EL (cell line): ENCODE data around the gene ACTL7A.
A peak's percentile ranks its signal among the peaks of the same experiment; 100 is the strongest.
"Not testable (repeated sequence)": the region's sequence is repeated elsewhere in the genome, so short reads cannot be mapped to it uniquely, and the experiment has no call there.

Experiments
- DNase-seq: peaks from one replicate; pipeline ENCODE4 v3.0.0-alpha.2; 2016

Gene ACTL7A

GRCh38 chr9:108861997-108862396 lies at the start of gene ACTL7A:
ACTL7A (plus strand) TSS chr9:108862266; CDS start chr9:108862323, 57 bp downstream.
- DNase-seq, result no peak

DNA sequence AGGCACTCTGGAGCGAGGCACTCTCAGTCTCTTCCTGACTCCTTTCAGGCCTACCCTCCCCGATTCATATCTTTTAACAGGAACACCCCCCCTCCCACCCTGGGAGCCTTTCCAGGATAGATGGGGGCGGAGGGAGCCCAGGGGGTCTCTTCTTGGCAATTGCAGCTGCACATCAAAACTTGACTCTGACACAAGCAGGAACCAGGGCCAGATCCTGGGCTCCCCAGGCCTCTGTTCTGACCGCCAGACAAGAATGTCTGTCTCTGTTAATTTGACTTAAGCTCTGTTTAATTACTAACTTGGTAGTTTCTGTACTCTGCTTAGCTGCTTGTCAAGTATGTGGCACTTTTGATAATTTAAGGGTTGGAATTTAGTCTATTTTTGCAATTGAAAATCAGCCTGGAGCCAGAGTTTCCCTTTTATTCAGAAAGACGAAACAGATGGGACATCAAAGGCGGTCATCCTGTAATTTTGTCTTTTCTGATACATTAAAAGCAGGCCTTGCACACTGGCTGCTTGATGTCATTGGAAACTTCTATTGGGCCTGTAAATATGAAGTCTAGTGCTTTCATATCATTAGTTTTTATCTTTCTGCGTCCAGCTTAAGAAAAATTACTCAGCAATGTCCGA lies 49.6 kb upstream of the ACTL7A start:
- DNase-seq, result no peak

DNA sequence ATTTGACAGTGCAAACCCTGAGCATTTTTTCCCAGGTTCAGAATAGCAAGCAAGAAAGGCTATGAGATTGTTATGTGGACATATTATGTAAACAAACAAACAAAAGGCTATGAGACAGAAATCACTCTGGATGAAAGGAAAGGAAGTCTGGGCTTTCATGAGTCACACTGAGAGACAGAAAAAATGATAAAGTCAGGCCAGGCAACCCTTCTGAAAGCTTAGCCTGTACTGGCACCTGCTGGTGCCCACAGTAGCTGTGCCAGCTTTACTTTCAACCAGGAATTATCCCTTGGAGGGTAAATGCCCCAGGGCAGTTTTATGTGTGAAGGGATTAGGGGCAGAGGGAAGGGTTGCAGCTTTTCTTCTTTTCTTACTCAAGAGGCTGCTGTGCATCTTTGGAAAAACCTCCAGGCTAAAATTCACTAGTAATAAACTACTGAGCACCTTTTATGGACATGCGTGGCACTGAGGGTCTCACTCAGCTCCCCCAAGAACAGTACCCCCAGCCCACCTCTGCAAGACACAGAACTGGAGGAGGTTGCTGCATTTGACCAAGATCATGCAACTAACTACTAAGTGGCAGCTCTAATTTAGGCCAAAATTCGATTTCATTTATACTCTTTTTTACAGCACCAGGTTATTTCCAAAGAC lies 48.0 kb upstream of the ACTL7A start:
- peak; percentile 70 for DNase-seq

- no peak for DNase-seq
Observed at GRCh38 chr9:108815156-108815555, 46.9 kb upstream of the ACTL7A start.

DNA sequence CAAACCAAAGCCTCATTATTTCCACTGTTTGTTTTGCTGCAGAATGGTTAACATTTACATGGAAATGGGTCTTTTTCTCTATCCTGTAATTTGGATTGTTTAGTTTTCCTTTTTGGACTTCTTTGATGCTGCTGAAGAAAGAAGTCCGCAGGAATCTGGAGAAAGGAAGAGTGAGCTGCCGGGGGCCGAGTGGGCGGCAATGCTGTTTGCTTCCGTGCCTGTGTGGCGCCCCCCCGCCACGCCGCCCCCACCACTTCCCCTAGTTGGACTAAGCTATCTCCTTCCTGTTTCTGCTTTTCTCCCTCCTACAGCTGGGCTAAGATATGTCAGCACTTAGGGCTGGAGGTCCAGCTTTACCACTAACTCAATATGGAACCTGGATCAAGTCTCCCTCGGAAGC lies 46.0 kb upstream of the ACTL7A start:
- DNase-seq, result no peak

GRCh38 chr9:108823829-108824228 lies 38.2 kb upstream of the ACTL7A start:
- no peak for DNase-seq

- DNase-seq, result peak; percentile 38
Observed at GRCh38 chr9:108830272-108830671, 31.8 kb upstream of the ACTL7A start.

DNA sequence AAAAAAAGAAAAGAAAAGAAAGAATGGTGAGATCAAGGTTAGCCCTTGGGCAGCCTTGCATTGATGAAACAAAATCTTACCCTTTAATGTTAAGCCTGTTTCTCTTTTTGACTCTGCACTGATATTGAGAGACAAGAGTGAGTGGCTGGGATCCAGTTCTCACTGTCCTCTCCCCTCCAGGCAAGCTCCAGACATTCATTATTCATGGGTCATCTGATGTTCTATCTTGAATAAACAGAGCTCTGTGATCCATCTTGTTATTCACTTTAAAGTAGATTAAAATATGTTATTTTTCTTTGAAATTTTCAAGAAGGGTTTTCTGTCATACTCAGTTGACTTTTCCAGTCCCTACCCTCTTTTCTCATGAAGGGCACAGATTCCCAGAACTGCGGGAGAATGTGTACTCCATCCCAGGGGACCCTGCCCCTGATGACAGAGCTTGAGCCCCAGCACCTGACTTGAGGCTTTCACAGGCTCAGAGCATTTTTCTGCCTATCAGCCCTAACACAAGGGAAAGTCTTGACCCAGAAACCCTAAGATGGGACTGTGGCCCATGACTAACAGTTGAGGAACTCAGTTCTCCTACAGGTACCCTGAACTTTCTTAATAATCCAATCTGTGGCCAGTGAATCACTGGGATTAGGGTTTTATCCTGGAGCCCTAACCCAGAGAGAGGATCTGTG lies 30.4 kb upstream of the ACTL7A start:
- DNase-seq, result peak; percentile 53

- no peak for DNase-seq
Observed at GRCh38 chr9:108832179-108832500, 29.9 kb upstream of the ACTL7A start.

DNA sequence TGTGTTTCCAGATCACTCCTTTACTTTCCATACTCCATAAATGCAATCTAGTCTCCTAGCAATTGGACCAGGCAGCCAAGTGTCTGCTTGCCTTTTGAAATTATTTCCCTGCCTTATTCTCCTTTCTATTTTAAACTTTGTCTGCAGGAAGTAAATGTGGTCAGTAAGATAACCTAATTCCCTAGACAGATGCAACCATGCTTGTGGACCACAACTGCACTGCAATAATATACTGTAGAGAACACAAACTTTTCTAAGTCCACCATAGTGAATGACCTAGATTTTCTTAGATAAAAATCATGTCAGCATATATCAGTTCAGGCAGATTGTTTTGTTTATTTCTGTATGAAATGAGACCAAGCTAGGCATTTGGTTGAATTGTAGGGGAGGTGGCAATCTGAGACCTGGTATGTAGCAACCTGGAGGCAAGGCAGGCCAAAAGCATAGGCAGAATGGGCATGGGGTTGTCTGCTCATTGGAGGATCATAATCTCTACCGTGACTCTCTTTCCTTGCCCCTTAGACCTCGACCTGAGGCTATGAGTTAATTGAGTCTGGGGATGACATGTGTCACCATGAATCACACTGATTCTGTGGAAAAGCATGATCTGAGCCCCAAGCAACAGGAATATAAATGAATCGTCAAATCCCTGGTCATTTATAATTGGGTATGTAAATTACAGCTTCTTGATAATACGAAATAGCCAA lies 27.0 kb upstream of the ACTL7A start:
- peak; percentile 38 for DNase-seq

GRCh38 chr9:108835831-108836230 lies 26.2 kb upstream of the ACTL7A start:
- DNase-seq, result peak; percentile 53

DNA sequence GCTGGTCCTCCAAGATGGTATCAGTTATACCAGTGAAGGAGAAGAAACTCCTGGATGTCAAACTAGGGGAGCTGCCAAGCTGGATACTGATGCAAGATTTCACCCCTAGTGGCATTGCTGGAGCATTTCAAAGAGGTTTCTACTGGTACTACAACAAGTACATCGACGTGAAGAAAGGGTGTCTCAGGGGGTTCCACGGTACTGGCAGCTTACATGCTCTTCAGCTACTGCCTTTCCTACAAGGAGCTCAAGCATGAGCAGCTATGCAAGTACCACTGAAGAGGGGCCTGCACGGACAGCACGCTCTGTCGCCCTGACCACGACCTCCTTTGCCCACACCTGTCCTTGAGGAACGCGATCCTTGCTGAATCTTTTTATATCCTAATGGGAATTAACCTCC lies 25.7 kb upstream of the ACTL7A start:
- DNase-seq, result no peak

DNA sequence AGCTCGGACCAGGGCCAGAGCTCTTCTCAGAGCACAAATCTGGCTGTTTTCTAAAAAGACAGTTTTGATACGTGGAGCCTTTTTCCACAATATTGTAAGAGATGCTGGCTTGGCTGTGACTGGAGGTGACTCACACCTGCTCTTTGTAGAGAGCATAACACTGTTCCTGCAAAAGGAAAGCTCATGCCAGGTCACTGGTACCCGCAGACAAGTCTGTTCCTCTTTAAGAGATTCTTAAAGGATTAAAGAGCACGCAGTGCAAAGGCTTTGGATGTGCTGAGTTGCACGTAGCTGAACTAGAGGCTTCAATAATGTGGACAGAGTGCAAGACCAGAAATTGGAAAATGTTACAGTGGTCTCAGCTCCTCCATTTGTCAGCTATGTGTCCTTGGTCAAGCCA lies 25.3 kb upstream of the ACTL7A start:
- peak; percentile 38 for DNase-seq

DNA sequence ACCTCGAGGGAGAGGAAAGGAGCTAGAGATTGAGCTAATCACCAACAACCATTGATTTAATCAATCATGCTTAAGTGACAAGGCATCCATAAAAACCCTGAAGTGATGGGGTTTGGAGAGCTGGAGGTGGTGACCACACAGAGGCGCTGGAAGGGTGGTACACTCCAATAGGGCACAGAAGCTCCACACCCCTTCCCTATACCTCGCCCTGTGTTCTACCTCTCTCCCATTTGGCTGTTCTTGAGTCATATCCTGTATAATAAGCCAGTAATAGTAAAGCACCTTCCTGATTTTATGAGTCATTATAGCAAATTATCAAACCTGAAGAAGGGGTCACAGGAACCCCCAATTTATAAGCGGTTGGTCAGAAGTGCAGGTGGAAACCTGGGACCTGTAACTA lies 24.5 kb upstream of the ACTL7A start:
- DNase-seq, result peak; percentile 19

DNA sequence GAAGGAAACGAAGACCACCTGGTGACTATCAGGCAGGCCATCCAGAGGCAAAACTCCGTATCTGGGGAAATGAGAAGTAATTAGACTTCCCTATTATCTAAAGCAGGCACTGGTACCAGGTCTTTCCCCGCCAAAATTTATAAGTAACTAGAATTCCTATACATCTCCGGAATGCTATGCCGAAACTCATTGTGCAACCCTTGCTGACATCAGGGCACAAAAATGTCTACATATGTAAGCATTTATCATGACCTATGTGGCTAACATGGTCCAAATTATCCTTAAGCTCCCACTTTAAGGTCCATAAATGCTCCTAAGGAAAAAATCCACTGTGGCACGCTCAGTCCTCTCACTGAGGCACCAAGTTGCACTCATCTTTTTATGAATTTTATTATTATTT lies 24.0 kb upstream of the ACTL7A start:
- DNase-seq, result peak; percentile 70

DNA sequence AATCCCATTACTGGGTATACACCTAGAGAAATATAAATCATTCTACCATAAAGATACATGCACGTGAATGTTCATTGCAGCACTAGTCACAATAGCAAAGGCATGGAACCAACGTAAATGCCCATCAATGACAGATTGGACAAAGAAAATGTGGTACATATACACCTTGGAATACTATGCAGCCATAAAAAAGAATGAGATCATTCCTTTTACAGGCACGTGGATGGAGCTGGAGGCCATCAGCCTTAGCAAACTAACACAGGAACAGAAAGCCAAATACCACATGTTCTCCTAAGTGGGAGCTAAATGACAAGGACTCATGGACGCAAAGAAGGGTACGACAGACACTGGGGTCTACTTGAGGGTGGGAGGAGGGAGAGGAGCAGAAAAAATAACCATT lies 22.5 kb upstream of the ACTL7A start:
- DNase-seq, result not testable (repeated sequence)

DNA sequence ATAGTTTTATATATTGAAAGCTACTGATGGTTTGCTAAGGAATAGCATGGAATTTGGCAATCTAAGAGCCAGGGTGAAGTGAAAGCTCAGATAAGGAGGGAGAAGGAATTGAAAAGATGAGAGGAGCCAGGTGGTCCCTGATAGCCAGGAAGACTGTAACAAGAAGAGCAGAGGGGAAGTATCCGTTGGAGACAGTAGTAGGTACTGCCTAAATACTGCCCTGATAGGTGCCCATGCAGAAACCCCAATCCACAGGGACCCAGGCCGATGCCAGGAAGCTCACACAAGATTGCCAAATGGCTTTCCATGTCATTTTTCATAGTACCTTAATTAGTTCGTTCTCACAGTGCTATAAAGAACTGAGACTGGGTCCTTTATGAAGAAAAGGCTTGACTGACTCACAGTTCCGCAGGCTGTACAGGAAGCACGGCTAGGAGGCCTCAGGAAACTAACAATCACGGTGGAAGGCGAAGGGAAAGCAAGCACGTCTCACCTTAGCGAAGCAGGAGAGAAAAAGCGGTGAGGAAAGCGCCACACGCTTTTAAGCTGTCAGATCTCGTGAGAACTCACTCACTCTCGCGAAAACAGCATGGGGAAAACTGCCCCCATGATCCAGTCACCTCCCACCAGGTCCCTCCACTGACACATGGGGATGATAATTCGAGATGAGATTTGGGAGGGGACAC lies 19.3 kb upstream of the ACTL7A start:
- DNase-seq, result no peak

DNA sequence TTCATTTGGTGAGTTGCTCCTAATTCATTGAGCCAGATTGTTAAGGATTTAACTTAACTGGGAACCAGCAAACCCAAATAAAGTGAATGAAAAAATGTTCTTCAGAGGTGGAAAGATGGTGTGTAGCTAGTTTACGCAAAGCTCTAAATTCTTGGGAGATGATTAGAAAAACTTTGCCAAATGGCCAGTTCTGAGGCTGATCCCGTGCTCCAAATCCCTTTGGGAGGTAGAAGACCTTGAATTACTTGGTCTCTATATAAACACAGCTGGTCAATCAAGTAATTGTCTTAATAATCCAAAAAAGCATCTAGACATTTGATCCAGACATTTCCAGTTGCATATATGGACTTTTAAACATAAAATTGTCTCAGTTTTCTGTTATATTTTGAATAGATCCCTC lies 17.7 kb upstream of the ACTL7A start:
- no peak for DNase-seq

- DNase-seq, result no peak
Observed at GRCh38 chr9:108844856-108845255, 17.2 kb upstream of the ACTL7A start.

DNA sequence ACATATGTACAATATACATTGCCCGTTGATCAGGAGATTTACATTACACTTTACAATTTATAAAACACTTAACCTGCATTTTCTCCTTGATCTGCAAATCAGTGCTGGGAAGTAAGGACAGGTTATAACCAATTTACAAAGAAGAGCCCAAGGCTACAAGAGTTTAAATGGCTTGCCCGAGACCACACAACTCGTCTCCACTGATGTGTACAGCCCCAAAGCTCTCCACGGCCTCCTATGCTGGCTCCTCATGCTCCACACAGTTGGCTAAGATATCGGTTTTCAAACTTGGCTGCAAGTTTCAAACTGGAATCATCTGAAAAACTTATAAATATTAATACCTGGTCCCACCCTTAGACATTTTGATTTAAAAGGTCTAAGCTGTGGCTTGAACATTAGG lies 16.6 kb upstream of the ACTL7A start:
- no peak for DNase-seq

GRCh38 chr9:108845947-108846346 lies 16.1 kb upstream of the ACTL7A start:
- no peak for DNase-seq

DNA sequence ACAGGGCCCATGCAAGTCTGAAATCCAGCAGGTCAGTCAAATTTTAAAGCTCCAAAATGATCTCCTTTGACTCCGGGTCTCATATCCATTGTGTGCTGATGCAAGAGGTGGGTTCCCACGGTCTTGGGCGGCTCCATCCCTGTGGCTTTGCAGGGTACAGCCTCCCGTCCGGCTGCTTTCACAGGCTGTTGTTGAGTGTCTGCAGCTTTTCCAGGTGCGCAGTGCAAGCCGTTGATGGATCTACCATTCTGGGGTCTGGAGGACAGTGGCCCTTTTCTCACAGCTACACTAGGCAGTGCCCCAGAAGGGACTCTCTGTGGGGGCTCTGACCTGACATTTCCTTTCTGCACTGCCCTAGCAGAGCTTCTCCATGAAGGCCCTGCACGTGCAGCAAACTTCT lies 13.8 kb upstream of the ACTL7A start:
- not testable (repeated sequence) for DNase-seq

DNA sequence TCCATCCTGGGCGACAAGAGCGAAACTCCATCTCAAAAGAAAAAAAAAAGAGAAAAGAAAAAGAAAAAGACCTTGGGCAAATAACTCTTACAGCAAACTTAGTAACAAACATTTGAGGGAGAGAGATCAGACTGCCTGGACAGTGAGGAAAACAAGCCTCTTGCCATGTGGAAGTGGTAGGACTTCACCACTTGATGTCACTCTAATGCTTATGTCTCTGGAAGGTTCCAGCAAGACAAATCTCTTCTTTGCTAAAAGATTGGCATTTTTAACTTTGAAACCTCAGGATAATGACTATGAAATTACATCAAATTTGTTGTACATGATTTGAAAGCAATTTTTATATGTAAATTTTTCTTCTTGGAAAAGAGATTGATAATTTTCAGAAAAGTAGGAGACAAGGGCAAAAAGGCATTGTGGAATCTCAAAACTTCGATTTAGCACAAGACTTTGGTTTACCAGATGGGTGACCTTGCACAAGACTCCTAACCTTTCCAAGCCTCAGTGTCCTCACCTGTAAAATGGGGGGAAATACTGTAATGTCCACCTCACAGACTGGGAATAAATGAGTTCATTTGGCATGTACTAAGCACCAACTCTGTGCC lies 11.7 kb upstream of the ACTL7A start:
- DNase-seq, result no peak
